Nucleus accumbens (tissue), 56 donors: ENCODE results near the gene NT5DC1.

ENCODE experiments used
- DNase-seq, 56 donors: peaks; one replicate each; lab custom pipeline; 2025; lab: John Stamatoyannopoulos, UW

Gene NT5DC1

DNA sequence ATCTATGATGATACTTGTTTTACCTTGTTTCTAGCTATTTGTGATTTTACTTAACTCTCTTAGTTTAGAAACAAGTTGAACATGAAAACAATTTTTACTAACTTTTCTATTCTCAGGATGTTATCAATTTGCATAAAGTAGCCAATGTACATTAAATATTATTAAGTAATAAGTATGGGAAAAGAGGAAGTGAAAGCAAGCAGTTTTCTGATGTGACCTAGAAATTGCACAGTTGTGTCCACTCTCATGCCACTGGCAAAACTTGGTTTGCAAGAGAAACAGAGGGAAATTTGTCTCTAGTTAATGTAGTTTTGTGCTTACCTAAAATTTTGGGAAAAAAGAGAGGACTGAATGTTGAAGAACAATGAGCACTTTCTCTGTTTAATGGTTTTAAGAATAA is 198.3 kb downstream of the NT5DC1 start:
- DNase-seq, result no peak
